GM19193 (cell line): Measurements from ENCODE around the gene CES3.

ENCODE experiments used
- POLR2A ChIP-seq: IDR thresholded peaks from 4 replicates; pipeline ENCODE4 v1.6.1; 2011; ENCODE audit not compliant: insufficient read depth, insufficient read length; ENCODE audit errors: extremely low read depth

The CES3 gene

DNA sequence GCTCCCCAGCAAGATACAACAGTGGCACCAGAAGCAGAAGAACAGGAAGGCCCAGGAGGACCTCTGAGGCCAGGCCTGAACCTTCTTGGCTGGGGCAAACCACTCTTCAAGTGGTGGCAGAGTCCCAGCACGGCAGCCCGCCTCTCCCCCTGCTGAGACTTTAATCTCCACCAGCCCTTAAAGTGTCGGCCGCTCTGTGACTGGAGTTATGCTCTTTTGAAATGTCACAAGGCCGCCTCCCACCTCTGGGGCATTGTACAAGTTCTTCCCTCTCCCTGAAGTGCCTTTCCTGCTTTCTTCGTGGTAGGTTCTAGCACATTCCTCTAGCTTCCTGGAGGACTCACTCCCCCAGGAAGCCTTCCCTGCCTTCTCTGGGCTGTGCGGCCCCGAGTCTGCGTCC is 11.9 kb downstream of the CES3 start:
- TF ChIP-seq POLR2A: no peak

DNA sequence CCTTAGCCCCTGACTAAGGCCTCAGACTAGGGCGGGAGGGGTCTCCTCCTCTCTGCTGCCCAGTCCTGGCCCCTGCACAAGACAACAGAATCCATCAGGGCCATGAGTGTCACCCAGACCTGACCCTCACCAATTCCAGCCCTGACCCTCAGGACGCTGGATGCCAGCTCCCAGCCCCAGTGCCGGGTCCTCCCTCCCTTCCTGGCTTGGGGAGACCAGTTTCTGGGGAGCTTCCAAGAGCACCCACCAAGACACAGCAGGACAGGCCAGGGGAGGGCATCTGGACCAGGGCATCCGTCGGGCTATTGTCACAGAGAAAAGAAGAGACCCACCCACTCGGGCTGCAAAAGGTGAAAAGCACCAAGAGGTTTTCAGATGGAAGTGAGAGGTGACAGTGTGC is 12.7 kb downstream of the CES3 start:
- no peak for TF ChIP-seq POLR2A

GRCh38 chr16:66975302-66975893 is 14.3 kb downstream of the CES3 start:
- TF ChIP-seq POLR2A: no peak

DNA sequence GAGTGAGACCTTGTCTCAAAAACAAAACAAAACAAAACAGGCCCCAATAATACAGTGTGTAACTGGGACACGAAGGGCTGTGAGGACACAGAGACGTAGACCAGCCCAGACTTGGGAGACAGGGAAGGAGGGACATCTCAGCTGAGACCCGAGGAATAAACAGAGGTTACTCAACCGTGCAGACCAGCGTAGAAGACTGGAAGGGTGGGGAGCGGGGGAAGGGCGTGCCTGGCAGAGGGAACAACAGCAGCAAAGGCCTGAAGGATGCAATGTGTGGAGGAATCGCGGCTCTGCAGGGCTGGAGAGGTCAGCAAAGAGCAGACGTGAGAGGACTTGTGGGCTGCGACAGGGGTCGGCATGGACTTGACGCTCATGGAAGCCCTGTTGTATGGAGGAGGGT is 15.7 kb downstream of the CES3 start:
- no peak for TF ChIP-seq POLR2A

GRCh38 chr16:66977341-66978113 is 16.5 kb downstream of the CES3 start:
- TF ChIP-seq POLR2A: no peak

- TF ChIP-seq POLR2A: no peak
These were observed 18.1 kb downstream of the CES3 start for GRCh38 chr16:66979011-66979717.

GRCh38 chr16:66983033-66983432 is 22.0 kb downstream of the CES3 start:
- no peak for TF ChIP-seq POLR2A

DNA sequence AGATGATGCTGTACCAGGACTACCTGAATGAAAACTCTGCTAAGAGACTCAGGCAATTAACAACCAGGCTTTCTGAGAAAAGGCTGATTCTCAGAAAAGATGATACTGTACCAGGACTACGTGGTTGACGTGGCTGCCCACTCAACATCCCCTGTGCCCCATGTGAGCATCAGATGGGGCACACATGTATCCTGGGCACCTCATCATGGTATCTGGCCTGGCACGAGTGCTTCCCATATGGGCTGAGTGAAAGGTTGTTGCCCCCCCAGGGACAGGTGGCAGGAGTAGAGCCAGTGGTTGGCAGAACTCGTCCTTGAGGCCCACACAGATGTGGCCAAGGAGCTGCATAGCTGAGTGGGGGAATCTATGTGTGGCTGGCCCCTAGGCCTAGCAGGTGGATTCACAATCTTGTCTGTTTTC is 23.8 kb downstream of the CES3 start:
- TF ChIP-seq POLR2A: no peak

- TF ChIP-seq POLR2A: no peak
These were observed 25.5 kb downstream of the CES3 start for GRCh38 chr16:66986559-66986958.

DNA sequence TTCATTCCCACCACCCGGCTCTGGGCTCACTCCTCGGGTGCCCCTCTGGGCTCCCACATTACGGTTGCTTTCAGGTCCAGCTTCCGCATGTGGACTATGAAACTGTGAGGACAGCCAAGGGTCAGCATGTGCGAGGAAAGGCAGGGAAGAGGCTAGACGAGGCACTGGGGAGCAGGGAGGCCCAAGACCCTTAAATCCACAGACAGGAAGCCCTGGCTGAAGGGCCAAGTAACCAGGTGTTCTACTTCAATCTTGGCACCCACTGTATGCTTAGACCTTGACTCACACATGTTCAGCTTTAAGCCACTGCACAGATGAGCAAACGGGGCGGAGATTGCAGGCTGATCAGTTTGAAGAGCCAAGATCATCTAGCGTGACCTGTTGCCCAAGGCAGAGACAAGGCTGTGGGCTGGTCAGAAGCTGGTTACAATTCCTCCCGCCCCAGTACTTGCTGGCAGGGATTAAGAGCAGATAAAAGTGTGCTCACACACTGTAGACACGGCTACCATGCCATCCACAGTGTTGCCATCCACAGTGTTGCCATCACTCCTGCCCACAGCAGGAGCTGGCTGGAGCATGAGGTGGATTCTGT is 27.2 kb downstream of the CES3 start, which contains the start of gene CES4A:
TSS of gene CES4A (plus strand) at position 393 of the 592 bp plus-strand sequence. CDS start at position 577, 184 bp downstream.
- TF ChIP-seq POLR2A: no peak

GRCh38 chr16:66991545-66992077 is 30.5 kb downstream of the CES3 start:
- TF ChIP-seq POLR2A: no peak

- TF ChIP-seq POLR2A: no peak
These were observed 35.4 kb downstream of the CES3 start for GRCh38 chr16:66996324-66996982.

DNA sequence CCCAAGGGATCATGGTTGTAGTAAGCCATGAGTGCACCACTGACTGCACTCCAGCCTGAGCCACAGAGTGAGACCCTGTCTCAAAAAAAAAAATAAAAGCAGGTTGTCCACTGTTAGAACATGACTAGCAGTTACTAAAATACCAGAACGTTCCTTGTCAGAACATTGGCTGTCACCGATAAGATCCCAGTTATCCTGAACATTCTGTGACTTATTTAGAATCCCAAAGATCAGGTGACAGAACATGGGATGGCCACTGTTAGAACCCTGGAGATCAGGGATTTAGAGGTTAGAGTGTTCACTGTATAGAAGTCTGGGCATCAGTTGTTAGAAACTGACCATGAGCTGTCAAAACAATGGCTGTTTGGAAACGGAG is 35.9 kb downstream of the CES3 start:
- no peak for TF ChIP-seq POLR2A
